ENCODE measurements around the gene BTRC.

Gene BTRC

DNA sequence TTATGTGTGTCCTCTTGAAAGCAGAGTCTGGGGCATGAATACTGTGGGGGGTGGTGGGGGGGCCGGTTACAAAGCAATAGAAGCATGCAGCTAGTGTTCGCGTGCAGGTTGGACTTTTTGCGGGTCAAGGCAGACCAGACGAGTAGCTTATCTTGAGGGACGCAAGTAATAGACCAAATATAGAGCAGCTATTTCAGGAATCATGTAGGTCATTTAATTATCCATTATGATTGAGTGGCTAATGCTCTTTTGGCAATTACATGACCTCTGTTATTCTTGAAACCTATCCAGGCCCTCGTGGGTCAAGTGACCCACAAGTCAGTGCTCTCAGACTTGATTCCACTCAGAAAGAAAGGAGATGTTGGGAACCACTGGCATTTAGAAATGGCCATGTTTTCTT is 93.0 kb downstream of the BTRC start:
- no peak for DNase-seq

GRCh38 chr10:101447477-101447876 is 93.5 kb downstream of the BTRC start:
- DNase-seq, result no peak

DNA sequence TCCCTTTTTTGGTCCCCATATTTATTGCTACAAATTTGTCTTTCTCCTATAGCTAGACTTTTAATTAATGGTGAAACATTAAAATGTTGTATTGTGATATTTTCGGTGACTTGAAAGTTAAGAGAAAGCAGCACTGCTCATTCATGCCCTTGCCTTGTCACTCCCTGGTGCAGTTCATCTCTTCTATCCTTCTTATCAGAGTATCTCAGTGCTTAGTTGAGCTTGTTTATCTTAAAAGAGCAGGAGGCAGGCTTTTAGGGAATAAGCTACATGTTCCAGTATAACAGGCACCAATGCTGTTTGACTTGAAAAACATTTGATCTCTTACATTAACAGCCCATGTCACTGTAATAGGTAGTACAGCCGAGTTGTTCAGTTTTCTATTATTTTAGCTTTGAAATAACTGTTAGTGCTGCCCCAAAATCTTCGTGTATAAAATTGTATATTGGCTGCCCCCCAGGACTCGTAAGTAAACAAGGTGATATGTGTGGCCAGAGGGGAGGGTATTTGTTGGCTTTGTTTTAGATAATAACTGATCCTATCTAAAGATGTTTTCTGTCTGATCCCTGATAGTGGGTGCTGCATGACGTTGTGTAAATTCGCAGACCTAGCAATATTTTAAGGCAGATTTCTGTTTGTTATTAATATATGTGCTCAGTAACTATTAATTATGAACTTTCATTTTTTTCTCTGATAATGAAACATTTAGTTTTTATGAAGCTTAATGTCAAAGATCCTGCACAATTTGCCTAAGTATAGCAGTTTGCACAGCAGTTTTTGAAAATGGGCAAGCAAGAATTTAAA is 96.5 kb downstream of the BTRC start:
- no peak for DNase-seq

- DNase-seq, result no peak
Measured at GRCh38 chr10:101451261-101451660, 97.3 kb downstream of the BTRC start.

DNA sequence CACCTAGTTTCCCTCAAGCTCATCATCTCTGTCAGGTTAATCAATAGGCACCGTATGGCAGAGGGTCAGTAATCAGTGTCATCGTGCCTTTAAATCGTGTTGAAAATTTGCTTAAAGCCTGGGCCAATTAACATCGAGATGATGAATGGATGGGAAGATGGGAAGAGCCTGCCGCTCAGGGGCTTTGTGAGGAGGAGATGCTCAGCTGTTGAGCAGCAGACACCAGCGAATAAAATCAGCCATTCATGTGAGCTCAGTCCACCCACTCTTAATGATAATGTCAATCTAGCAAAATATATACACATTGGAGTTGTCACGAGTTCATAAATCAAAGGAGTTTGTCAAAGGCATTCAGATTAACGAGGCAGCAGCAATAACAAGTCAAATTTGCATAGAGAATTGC is 97.7 kb downstream of the BTRC start:
- DNase-seq, result no peak

DNA sequence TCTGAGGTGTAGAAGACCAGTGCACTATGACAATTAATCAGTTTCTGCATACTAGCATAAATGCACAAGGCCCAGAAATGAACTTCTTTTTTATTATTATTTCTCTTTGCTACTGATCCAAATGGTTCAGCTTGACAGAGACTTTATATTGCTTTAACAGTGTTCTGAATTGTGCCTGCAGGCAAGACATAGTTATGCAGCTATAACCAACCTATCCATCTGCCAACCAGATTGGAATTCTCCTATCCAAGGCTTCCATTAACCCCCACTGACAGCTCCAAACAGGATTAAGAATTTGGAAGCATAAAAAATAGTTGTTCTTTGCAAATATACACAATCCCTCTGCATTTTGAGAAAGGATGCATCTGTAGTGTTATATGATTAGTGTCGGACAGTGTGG is 98.2 kb downstream of the BTRC start:
- DNase-seq, result no peak

DNA sequence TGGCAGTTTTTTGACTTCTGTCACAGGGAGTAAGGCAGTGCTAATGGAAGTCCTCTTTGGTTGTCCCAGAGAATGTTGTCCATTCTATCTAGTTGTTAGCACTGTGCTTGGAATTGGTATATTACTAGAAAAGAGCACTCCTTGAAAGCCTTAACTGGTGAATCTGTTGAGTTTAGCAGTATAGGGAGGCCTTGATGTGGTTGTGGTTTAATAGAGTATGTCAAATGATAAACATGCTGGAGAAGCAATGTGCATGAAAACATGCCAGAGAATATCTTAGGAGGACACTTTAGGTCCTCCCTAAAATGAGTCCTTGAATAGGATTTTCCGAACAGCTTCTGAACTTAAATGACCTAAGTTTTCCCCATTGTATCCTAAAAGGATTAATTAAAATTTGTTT is 98.6 kb downstream of the BTRC start:
- DNase-seq, result no peak

GRCh38 chr10:101453318-101453717 is 99.4 kb downstream of the BTRC start:
- no peak for DNase-seq

DNA sequence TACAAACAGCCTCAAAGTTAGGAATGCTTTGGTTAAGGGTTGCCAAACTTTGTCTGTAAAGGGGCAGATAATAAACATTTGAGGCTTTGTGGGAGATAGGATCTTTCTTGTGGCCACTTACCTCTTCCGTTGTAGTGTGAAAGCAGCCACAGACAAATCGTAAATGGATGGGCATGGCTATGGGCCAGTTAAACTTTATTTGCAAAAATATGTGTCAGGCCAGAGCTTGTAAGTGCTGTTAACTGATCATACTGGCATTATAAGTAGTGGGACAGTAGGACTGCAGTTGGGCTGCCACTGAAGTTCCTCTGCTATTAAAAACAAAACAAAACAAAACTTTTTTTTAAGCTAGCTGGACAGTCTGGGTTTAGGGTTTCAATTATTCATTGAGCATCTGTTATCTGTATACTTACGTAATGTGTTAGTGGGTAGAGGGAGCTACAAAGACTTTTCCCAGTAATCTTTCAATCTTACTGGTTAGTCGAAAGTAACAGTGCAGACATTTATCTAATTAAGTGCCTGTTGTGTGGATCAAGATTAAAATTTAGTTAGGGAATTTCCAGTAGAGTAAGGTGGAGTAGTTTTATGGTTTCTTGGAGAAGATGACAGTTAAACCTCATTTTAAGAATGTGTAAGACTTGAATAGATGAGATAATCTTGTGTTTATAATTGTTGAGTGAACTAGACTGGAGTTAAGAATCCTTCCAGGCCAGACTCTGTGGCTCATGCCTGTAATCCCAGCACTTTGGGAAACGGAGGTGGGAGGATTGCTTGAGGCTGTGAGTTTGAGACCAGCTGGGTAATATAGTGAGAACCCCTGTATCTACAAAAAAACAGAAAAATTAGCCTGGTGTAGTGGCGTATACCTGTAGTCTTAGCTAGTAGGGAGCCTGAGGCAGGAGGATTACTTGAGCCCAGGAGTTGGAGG is 100.1 kb downstream of the BTRC start:
- no peak for DNase-seq

DNA sequence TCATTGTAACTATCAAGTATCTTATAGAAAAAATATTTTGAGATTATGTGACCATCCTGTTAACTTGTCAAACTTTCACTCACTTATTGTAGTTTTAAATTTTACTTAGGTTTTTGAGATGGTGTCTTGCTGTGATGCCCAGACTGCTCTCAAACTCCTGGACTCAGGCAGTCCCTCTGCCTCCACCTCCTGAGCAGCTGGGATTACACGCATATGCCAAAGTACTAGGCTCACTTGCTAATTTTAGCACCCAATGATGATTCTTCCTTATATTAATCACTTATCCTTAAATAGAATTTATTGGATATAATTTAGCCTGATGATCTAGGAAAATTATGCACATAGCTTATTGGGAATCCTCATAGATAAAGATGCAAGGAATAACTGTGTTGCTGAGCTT is 104.9 kb downstream of the BTRC start:
- no peak for DNase-seq

DNA sequence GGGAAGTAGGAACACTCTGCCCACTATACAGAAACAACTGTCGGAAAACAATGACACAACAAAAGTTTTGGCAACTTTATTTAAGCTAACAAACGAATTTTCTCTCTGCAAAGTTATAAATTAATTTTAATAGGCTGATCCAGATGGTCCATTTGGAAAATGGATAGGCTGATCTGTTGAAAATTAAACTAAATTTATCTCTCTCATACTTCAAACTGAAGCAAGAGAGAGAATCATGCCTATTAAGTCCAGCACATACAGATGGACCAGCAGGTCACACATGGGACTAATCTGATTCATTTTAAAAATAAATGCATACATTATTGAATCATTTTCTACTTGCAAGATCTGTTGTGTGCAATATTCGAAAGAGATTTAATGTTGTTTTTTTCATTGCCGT is 110.1 kb downstream of the BTRC start:
- DNase-seq, result no peak

DNA sequence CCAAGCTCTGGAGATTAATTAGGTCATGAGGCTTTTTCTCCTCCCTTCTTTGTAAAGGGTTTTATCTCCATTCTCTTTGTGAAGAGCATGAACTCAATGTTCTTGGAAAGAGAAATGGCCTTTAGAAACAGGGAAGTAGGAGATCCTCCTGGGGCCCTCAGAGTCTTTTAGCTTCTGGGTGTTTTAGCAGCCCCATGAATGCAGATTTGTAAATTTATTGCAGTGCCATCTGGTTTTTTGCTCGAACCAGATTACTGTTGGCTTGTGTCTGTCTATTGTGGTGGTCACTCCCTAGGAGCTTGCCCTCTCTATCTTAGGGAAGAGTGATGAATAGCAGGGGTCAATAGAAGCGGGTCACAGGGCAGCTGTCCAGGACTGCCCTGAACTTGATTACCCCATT is 110.6 kb downstream of the BTRC start:
- no peak for DNase-seq

GRCh38 chr10:101466016-101466912 is 112.3 kb downstream of the BTRC start:
- no peak for DNase-seq

DNA sequence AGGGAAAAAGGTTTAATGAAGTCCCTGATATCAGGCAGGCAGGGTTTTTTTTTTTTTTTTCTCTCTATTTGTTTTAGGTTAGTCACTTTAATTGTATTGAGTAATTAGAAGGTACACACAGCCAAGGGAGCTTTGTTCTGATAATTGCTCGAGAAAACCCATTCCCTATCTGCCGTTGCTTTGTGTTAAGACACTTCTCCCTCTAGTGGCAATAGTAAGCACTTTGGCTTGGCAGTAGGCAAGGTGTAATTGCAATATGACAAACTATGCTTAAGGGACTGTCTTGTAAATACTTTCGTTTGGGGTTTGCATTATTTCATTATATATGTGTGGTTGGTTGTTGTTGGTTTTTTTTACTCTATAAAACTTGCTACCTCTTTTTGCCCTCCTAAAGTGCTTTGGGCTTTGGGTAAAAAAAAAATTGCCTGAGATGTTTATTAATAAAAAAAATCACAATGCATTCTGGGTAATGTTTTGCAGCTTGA is 113.4 kb downstream of the BTRC start:
- DNase-seq, result no peak

DNA sequence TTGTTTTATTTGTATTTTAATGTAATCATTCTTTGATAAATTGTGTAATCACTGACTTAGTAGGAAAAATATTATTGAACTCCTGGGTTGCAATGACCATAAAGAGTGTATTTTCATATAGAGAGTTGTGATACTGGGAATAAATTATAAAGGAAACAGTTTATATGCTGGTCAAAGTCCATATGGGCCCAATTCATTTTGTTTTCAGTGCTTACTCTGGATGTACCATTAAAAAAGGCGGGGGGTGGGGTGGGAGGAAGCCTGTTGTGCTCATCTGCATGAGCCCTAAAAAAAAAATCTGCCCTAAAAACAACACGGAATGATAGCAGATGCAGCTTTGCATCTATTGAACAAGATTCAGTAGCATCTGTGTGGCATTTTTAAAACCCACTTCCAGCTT is 114.2 kb downstream of the BTRC start:
- no peak for DNase-seq

DNA sequence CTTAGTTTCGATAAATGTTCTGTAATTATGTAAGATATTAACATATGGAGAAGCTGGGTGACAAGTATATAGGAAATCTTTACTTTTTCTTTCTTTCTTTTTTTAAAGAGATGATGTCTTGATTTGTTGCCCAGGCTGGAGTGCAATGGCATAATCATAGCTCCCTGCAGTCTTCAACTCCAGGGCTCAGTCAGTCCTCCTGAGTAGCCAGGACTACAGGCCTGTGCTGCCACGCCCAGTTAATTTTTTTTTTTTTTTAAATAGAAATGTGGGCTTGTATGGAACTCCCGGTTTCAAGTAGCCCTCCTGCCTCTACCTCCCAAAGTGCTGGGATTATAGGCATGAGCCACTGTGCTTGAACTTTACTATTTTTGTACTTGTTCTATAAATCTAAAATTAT is 122.4 kb downstream of the BTRC start:
- no peak for DNase-seq

DNA sequence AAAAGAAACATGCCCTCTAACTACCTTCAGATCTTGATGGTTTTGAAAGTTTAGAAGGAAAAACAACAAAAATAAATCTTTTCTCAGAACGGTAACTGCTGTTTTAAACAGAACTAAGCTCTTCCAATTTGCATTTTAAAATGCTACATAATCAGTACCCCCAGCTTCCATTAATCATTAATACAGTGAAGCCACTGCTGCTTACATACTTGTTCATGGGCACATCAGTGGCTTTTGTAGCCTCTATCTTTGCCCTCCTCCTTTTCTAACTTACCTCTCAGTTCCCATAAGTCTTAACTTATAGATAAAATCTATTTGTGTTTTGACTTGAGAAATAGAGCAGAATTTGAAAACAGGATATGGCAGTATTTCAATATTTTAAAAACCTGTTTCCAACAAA is 125.0 kb downstream of the BTRC start:
- DNase-seq, result no peak

GRCh38 chr10:101481256-101481655 is 127.3 kb downstream of the BTRC start:
- no peak for DNase-seq

- DNase-seq, result no peak
Measured at GRCh38 chr10:101482568-101482967, 128.6 kb downstream of the BTRC start.

- no peak for DNase-seq
Measured at GRCh38 chr10:101484175-101484745, 130.3 kb downstream of the BTRC start.

- no peak for DNase-seq
Measured at GRCh38 chr10:101485207-101485606, 131.2 kb downstream of the BTRC start.

All from stimulated activated CD4-positive, alpha-beta T cell treated with anti-CD3 and anti-CD28 coated beads, Interleukin-2, amount 100 ng/mL, for 48 hours (primary cell).